Ascending aorta (tissue), 2 donors: Measurements from ENCODE around the gene SWAP70. TPM values are rescaled to one million over a fixed set of nuclear protein-coding genes. Genes with fewer than 3 reads are reported as not detected.

Source experiments
- DNase-seq, 2 donors: peaks; one replicate each; pipeline ENCODE4 v3.0.0-alpha.2; 2019; ENCODE audit warnings: low spot score in 2 of 2
- H3K27ac ChIP-seq, 2 donors: fragments of 200-600 bp; sonication (generic); one replicate each; pipeline ENCODE4 v1.5.1; 2016 to 2017; ENCODE audit warnings: mild to moderate bottlenecking in 1 of 2
- H3K27me3 ChIP-seq: fragments of 200-600 bp; sonication (generic); one replicate; pipeline ENCODE4 v1.5.1; 2017
- H3K36me3 ChIP-seq, 2 donors: fragments of 200-600 bp; sonication (generic); one replicate each; pipeline ENCODE4 v1.5.1; 2016
- H3K4me1 ChIP-seq, 2 donors: fragments of 200-600 bp; sonication (generic); one replicate each; pipeline ENCODE4 v1.5.1; 2016 to 2017; ENCODE audit warnings: mild to moderate bottlenecking in 1 of 2
- H3K4me3 ChIP-seq, 2 donors: fragments of 200-600 bp; sonication (generic); one replicate each; pipeline ENCODE4 v1.5.1; 2016 to 2017; ENCODE audit warnings: mild to moderate bottlenecking in 1 of 2
- H3K9me3 ChIP-seq, 2 donors: fragments of 200-600 bp; sonication (generic); one replicate each; pipeline ENCODE4 v1.5.1; 2016
- intact Hi-C: fragments of 100-400 bp; cut with DNase I; formaldehyde crosslinking; loops from one replicate; pipeline ENCODE4 v1.15.1; 2023
- total RNA-seq: library from RNA; depleted of rRNA; stranded (reverse); fragments of >200 nt; gene quantifications from one replicate; pipeline ENCODE4 v1.1.0, GENCODE V29; 2016
- TF ChIP-seq, protein P1 (sequence below), 3 experiments: fragments of 200-600 bp in 2 of 3; fragments of 450-650 bp in 1 of 3; sonication (generic) in 2 of 3; IDR thresholded peaks; one replicate each; pipeline ENCODE4 v1.5.1; 2016 to 2019; ENCODE audit warnings: antibody characterized with exemption in 3 of 3, mild to moderate bottlenecking in 1 of 3, moderate library complexity in 1 of 3

The SWAP70 gene
- total RNA-seq, 1 donor from 2014 or later: 40.1 TPM

DNA sequence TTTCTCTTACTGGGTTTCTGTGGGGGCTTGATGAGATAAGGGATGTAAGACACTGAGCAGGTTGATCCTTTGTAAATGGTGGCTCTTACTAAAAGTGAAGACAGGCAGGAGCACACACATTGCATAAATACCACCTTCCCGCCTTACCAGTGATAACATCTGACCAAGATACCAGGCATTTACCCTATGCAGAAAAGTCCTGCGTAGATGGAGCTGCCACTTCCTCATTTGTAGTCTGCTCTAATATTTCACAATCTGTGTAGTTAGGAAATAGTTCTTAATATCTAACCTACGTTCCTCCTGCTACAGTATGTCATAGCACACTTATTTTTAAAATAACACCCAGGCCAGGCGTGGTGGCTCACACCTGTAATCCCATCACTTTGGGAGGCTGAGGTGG lies 23.9 kb upstream of the SWAP70 start:
- Histone ChIP-seq H3K4me3 (no peak overlapping the region), H3K27ac (no peak overlapping the region), H3K9me3 (no peaks in the 10 kb centered on the region), H3K4me1 (no peaks in the 10 kb centered on the region), H3K36me3 (no peaks in the 10 kb centered on the region), H3K27me3 (no peaks in the 10 kb centered on the region)
- DNase-seq: no peak
- TF ChIP-seq, protein P1, sequence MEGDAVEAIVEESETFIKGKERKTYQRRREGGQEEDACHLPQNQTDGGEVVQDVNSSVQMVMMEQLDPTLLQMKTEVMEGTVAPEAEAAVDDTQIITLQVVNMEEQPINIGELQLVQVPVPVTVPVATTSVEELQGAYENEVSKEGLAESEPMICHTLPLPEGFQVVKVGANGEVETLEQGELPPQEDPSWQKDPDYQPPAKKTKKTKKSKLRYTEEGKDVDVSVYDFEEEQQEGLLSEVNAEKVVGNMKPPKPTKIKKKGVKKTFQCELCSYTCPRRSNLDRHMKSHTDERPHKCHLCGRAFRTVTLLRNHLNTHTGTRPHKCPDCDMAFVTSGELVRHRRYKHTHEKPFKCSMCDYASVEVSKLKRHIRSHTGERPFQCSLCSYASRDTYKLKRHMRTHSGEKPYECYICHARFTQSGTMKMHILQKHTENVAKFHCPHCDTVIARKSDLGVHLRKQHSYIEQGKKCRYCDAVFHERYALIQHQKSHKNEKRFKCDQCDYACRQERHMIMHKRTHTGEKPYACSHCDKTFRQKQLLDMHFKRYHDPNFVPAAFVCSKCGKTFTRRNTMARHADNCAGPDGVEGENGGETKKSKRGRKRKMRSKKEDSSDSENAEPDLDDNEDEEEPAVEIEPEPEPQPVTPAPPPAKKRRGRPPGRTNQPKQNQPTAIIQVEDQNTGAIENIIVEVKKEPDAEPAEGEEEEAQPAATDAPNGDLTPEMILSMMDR (IDR thresholded peaks at IDR 0.05): no peak
- intact Hi-C loops: no loop called here

DNA sequence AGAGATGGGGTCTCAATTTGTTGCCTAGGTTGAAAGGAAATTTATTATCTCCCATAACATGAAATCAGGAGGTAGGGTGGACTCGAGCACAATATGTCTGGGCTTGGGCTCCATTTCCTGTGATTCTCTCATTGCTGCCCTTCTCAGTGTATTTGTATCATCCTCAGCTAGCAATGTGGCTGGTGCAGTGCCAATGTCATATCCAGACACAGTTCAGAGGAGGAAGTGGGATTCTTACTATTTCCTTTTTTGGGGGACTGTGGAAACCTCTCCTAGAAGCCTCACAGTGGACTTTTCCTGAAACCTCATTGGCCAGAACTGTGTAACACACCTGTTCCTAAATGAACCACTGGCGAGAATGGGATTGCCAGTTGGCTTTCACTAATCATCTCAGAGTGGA lies 21.0 kb upstream of the SWAP70 start:
- H3K9me3 ChIP-seq: no peaks in the 10 kb centered on the region
- no peaks in the 10 kb centered on the region for H3K4me1 ChIP-seq
- no peak overlapping the region for H3K27ac ChIP-seq
- no peaks in the 10 kb centered on the region for H3K36me3 ChIP-seq
- TF ChIP-seq, protein P1 (IDR thresholded peaks at IDR 0.05): no peak
- no peak overlapping the region for H3K4me3 ChIP-seq
- no peak for DNase-seq
- H3K27me3 ChIP-seq: no peaks in the 10 kb centered on the region
- intact Hi-C loops: no loop called here

DNA sequence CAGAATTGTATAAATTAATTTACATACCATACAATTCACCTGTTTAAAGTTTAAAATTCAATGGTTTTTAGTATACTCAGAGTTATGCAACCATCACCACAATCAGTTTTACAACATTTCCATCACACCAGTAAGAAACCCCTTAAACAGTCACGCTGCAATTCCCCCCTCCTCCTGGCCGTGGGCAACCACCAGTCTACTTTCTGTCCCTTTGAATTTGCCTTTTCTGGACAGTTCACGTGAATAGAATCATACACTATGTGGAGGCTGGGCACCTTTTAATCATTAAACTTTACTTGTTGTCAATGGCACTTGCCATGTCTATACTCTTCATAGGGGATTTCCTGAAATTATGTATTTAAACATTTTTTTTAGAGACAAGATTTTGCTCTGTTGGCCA lies 20.1 kb upstream of the SWAP70 start:
- no peak overlapping the region for H3K27ac ChIP-seq
- H3K27me3 ChIP-seq: no peaks in the 10 kb centered on the region
- H3K4me3 ChIP-seq: no peak overlapping the region
- H3K36me3 ChIP-seq: no peaks in the 10 kb centered on the region
- intact Hi-C loops: no loop called here
- no peak for DNase-seq
- no peaks in the 10 kb centered on the region for H3K9me3 ChIP-seq
- TF ChIP-seq, protein P1 (IDR thresholded peaks at IDR 0.05): no peak
- H3K4me1 ChIP-seq: no peaks in the 10 kb centered on the region

DNA sequence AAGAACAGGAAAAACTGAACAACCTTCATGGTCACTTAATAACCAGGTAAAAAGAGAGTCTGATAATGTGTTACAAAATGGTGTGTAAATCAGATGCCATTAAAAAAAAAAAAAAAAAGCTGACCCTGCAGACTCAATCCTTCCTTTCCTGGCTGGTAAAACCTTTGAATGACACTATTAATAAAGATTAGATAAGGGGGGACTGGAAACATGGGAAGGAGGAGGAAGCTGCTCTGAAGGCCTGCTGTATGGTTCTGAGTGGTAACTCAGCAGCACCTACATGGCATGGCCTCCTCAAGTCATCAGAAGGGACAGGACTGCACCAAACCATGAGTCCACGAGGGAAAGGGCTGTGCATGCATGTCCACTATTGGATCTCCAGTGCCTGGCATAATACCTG lies 18.0 kb upstream of the SWAP70 start:
- H3K4me3 ChIP-seq: no peak overlapping the region
- TF ChIP-seq, protein P1 (IDR thresholded peaks at IDR 0.05): no peak
- H3K36me3 ChIP-seq: no peaks in the 10 kb centered on the region
- no peak overlapping the region for H3K27ac ChIP-seq
- no peaks in the 10 kb centered on the region for H3K27me3 ChIP-seq
- H3K9me3 ChIP-seq: no peaks in the 10 kb centered on the region
- intact Hi-C loops: no loop called here
- H3K4me1 ChIP-seq: no peaks in the 10 kb centered on the region
- DNase-seq: no peak

DNA sequence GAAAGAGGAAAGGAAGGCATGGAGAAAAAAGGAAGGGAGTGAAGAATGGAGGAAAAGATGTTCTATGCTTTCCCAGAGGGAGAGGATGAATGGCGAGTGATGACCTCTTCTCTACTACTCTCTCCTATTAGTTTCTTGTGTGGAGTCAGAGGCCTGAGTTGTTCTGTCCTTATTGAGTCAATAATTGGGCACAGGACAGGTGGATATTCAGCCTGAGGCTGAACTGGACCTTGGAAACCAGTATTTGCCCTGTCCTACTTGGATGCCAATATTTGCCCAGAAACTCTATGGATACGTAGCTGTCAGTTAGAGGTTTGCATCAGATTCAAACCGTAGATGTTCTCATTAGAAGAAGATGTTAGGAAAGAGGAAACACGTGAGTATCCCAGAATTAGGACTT lies 17.6 kb upstream of the SWAP70 start:
- TF ChIP-seq, protein P1 (IDR thresholded peaks at IDR 0.05): no peak
- Histone ChIP-seq H3K27ac (no peak overlapping the region), H3K4me1 (no peaks in the 10 kb centered on the region), H3K36me3 (no peaks in the 10 kb centered on the region), H3K9me3 (no peaks in the 10 kb centered on the region), H3K27me3 (no peaks in the 10 kb centered on the region), H3K4me3 (no peak overlapping the region)
- no peak for DNase-seq
- intact Hi-C loops: no loop called here

DNA sequence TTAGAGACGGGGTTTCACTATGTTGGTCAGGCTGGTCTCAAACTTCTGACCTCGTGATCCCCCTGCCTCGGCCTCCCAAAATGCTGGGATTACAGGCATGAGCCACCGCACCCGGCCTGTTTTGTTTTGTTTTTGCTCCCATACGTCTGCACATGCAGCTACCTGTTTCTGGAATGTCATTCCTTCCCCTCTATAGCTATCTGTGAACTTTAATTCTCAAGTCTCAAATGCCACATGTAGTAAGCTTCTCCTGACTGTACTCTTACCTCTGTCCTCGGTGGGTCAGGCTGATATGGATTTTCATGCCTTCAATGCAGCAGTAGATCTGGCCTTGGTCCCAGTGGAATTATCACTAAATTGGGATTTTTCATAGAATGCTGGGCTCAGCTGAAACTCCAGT lies 12.4 kb upstream of the SWAP70 start:
- H3K9me3 ChIP-seq: peaks cover 0 to 12% of the 10 kb centered on the region in 2 donors
- H3K36me3 ChIP-seq: no peaks in the 10 kb centered on the region
- no peak overlapping the region for H3K4me3 ChIP-seq
- no peaks in the 10 kb centered on the region for H3K27me3 ChIP-seq
- no peaks in the 10 kb centered on the region for H3K4me1 ChIP-seq
- no peak for DNase-seq
- no peak overlapping the region for H3K27ac ChIP-seq
- intact Hi-C loops: no loop called here
- TF ChIP-seq, protein P1 (IDR thresholded peaks at IDR 0.05): no peak
